ENCODE data around the gene PWWP2B. TPM values are rescaled to one million over a fixed set of nuclear protein-coding genes. Genes with fewer than 3 reads are reported as not detected.

Gene PWWP2B
- total and polyA plus RNA-seq, 2 of the 8 experiments (the other 6 are each of a cell fraction or from before 2014, with no cell fraction given) = 5.3 to 10.8 TPM

DNA sequence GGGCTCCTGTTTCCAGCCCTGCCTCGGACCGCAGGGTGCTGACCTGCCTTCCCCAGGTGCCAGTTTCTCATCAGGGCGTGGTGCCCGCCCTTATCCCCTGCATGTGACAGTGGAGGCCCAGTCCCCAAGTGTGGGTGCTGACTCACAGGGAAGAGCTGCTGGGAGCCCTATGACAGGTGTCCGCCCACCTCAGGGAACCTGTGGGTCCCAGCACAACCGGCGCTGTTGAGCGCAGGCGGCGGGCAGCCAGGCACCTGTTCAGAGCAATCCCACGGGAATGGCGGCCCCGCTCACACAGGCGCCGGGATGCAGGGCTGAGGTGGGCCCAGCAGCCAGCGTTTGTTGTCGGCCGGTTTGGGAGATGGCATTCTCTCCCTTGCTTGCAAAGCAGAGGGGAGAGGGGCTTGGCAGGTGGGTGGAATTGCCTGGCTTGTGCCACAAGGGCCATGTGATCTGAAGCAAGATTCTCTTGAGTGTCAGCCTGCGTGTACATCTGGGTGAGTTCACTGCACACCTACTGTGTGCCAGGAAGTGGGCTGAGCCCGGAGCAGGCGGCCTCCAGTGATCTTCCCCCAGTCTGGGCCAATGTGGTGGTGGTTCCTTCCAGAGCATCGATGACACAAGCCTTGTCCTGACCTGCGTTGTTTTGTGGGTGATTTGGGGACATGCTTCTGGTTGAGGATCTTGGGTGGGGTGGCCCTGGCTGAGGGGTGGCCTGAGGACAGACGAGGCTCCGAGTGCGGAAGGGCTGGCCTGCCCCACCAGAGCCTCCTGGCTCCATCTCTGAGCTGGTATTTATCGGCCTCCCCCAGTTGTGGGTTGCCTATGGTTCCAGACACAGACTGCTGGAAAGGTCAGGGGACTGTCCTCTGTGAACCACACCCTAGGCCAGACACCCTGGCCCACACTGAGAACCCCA is 2.4 kb downstream of the PWWP2B start (continued):
- TF ChIP-seq, protein P1, sequence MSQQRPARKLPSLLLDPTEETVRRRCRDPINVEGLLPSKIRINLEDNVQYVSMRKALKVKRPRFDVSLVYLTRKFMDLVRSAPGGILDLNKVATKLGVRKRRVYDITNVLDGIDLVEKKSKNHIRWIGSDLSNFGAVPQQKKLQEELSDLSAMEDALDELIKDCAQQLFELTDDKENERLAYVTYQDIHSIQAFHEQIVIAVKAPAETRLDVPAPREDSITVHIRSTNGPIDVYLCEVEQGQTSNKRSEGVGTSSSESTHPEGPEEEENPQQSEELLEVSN (IDR thresholded peaks at IDR 0.05) = no peak
- TF ChIP-seq TBP (IDR thresholded peaks at IDR 0.05; ENCODE audit: low read depth, low read length) = no peak

Measured in H1 (cell line).